NCI-H748 (cell line): ENCODE measurements around the gene CCR5AS.
"Not testable (repeated sequence)": the region's sequence is repeated elsewhere in the genome, so short reads cannot be mapped to it uniquely, and the experiment has no call there.

Experiments
- DNase-seq: peaks from one replicate; lab custom pipeline; 2025; ENCODE audit not compliant: unreplicated experiment; lab: John Stamatoyannopoulos, UW

Gene CCR5AS

DNA sequence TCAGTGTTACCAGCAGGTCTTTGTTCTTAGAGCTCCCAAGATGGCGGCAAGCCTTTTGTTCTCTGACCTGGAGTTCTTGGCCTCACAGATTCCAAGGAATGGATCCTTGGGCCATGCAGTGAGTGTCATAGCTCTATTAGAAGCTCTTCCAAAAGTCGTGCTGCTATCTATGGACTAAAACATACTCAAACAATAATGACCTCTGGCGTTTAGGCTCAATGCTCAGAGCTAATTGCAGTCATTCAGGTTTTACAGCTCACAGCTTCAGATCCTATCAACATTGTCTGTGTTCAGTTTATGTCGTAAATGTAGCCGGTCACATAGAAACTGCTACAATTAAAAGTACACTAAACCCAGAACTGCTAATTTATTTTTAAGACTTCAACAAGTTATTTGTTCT lies 22.4 kb upstream of the CCR5AS start:
- peak; percentile 54 for DNase-seq

DNA sequence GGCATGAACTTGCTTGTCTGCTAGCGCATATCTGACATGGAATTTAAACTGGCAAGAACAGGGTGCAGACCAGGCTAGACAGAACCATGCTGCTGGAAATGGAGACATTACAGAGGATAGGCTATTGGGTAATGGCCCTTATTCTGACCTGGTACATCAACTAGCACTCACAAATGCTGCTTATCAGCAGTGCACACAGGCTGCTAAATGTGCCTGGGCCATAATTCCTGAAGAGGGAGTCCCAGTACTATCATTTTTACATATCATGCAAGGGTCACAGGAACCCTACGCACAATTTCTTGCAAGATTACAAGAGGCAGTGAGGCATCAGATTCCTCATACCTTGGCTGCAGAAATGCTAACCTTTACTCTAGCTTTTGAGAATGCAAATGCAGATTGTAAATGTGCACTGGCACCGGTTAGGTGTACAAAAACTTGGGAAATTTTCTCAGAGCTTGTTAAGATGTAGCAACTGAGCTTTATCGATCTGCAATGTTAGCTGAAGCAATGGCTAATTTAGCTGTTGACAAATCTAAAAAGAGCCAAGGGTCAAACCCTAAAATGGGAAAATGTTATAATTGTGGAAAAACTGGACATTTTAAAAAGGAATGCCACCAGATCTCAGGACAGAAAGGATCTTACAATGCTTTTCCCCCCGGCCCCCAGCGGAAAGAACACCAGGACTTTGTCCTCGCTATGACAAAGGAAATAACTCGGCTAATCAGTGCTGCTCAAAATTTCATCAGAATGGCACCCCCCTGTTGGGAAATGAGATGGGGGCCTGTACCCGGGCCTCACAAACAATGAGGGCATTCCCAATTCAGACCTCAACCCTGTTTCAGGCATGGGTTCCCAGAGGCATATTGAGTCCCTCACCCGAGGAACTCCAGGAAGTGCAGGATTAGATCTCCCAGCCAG lies 21.3 kb upstream of the CCR5AS start:
- no peak for DNase-seq

DNA sequence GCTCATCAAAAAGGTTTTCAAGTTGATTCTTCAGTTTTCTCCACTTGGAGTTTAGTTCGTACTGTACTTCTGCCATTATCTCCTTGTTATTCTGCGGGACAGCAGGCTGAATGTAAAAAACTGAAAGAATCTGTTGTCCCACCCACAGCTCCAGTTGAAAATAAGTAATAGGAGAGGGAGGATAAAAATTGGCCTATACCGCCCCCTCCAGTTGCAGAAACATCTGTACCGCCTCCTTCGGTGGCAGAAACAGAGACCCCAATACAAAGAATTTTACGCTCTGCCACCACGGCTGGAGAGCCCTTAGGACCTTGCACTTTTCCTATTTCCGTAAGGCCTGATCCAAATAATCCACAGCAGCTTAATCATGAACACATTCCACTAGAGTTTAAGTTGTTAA lies 20.5 kb upstream of the CCR5AS start:
- not testable (repeated sequence) for DNase-seq

DNA sequence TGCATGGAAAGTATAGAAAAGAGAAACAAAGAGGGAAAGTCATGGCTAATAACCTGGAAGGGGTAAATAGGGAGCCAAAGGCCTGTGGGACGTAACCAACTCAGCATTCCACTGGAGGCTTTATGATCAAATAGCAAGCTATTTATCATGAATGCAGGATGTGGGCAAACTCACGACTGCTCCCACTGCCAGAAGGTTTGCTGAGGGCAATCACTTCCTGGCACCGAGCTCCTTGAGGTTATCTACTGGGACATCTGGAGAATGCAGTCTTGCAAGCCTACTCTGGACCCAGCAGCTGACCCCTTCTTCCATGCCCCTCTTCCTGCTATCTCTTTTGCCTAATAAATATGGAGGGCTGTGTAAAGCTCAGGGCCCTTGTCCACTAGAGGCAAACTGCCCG lies 19.6 kb upstream of the CCR5AS start:
- not testable (repeated sequence) for DNase-seq

DNA sequence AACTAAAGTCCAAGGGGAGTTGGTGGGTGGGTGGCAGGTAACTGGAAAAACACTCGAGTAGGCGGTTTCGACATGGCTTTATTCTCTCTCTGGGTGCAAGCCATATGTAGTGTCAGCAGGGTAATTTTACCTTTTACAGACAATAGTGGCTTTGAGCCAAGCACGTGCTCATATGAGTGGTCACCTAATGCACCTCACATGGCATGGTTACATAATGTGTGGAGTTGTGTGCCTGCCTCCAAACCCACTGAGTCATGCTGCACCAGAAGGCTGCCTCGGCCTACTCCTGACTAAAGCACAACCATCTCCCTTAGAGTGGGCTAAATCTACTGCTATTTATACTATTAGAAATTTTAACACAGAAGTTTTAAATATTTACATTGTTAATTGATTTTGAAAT lies 16.7 kb upstream of the CCR5AS start:
- peak; percentile 35 for DNase-seq

DNA sequence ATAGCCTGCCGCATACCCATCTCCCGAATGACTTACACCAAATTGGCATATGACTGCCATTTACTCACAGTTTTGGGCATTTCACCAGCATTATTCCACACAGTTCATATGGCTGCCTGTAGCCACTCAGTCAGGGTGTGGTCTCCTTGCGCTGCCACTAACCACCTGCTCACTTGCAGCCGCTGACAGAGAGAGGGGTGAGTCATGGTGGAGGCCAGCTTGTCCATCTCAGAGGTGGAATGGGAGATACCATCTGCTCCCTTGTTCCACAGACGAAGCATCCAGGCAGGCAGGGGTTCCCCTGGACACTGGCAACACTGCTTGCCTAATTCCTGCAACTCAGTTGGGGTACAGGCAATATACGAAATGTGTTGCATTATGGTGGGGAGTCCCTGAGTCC lies 15.8 kb upstream of the CCR5AS start:
- DNase-seq = peak; percentile 52

DNA sequence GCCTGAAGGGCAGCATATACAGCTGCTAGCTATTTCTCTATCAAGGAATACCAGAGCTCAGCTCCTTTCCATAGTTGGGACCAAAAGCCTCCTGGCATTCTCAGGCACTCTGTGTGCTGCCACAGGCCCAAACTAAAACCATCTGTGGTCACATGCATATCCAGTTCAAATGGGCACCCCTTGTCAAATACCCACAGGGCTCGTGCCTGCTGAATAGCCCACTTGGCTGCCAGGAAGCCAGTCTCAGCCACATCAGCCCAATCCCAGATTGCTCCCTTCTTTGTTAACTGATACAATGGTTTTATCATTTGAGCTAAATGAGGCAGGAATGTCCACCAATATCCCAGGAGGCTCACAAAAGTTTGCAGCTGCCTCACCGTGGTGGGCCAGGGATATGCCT lies 14.1 kb upstream of the CCR5AS start:
- DNase-seq = no peak

DNA sequence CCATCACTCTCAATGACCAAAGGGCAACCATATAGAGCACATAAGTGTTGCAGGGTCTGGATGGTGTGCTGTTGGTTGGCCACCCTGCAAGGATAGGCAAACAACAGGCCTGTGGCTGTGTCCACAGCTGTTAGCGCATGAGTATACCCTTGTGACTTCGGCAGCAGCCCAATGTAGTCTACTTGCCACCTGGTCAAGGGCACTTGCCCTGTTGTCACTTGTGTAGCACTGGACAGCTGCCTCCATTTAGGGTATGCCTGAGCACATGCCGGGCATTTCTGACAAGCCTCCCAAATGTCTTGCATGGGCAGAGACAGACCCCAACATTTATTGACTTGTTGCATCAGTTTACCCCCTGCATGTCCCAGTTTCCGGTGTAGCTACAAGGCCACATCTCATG lies 12.9 kb upstream of the CCR5AS start:
- no peak for DNase-seq

DNA sequence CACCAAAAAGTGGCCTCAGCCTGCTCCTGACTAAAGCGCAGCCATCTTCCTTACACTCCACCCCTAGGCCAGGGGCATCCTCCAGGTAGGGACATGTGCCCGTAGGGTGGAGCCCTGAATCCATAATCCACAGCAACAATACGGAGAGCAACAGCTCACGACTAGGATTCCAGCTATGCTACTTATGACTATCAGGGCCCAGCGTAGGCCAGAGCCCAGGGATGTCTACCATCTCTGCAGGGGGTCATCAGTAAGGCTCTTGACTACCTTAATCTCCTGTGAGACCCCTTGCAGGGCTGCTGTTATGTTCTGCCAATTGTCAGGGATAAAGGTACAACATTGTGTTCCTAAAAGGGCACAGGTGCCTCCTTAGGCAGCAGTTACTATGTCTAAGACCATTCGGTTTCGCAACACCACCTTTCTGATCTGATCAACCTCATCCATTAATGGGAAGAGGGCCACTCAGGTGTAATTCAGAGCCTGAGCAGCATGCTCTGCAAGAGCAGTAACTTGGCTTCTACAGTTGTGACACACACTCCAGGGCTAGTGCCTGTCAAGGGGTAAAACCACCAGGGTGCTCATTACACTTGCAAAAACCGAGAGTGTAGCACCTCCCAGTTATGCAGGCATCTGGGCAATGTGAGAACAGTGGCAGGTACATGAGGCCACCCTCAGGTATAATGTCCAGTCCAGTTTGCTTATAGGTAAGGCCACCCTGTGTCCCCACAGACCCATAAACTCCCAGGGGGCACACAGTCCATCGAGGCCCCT lies 11.2 kb upstream of the CCR5AS start:
- no peak for DNase-seq

DNA sequence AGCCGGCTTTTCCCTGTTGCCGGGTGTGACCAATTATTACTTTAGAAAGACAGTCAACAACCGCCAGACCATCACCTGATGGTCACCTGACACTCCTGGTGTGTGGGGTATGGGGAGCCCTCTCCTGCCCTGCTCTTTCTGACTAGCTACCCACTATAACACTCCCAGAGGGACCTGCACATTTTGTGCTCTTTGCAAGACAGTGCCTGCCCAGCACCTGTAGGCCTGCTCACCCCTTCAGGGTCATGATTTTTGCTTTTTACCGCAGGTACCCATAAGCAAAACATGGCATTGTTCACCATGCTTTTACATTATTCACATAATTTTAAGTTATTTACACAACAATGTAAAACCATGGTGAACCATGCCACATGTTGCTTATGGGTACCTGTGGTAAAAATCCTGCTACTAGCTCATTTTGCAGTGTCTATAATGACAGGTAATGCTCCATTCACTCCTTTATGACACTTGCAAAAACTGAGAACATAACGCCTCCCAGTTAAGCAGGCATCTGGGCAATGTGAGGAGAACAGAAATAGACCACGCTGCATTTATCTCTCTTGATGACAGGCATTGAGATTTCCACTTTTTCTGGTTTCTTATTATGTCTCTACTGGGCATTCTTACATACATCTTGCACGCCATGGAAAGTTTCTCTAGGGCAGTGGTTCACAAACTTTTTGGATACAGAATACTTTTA lies 10.1 kb upstream of the CCR5AS start:
- DNase-seq = peak; percentile 88

DNA sequence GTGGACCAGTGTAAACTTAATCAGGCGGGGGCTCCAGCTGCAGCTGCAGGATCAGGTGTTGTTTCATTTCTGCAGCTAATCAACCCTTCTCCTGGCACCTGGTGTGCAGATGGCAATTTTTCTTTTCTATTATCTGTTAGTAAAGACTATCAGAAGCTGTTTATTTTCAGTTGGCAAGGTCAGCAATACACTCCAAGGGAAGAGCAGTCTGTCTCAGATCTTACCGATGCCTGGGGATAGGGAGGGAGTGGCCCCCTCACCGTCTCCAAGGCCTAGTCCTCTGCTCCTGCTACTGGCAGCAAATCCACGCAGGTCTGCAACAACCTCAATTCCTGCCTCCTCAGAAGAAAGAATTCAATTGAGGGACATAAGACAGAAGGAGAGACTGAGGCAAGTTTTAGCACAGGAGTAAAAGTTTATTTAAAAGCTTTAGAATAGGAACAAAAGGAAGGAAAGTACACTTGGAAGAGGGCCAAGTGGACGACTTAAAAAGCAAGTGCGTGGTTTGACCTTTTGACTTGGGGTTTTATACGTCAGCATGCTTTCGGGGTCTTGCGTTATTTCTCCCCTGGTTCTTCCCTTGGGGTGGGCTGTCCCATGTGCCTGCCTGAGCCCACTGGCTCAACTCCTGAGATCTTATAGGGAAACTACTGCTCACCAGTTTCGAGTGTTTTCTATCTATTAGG lies 9.4 kb upstream of the CCR5AS start:
- peak; percentile 94 for DNase-seq

DNA sequence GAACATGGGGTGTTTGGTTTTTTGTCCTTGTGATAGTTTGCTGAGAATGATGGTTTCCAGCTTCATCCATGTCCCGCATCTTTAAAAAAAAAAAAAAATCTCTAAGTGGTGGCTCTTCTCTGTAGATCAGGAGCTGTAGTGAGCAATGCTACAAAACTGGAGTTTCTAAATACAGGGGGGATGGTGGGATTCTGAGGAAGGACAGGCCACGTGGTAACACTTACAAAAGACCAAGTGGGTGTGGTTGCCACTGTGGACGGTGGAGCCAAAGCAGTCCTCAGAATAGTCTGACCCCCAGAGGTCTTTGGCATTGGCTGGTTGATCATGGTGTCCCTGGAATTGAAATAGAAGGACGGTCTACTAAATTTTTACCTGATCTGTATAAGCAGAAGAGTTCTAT lies 7.9 kb upstream of the CCR5AS start:
- DNase-seq = peak; percentile 28

DNA sequence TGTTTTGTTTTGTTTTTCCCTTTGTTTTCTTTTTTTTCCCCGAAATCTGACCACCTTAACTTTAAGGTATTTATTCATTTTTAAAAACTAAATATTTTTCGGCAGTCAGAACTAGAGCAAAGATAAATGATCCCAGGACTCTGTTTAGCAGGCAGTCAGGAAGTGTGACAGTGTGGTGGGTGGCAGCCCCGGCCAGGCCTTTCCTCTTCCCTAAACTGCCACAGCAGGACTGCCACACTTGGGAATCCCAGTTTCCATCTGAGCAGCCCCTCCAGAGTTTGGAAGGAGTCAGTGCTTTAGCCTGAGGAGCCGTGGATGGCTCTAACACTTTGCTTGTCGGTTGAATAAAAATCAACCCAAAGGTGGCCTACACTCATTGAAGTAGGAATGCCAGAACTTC lies 7.1 kb upstream of the CCR5AS start:
- DNase-seq = no peak

DNA sequence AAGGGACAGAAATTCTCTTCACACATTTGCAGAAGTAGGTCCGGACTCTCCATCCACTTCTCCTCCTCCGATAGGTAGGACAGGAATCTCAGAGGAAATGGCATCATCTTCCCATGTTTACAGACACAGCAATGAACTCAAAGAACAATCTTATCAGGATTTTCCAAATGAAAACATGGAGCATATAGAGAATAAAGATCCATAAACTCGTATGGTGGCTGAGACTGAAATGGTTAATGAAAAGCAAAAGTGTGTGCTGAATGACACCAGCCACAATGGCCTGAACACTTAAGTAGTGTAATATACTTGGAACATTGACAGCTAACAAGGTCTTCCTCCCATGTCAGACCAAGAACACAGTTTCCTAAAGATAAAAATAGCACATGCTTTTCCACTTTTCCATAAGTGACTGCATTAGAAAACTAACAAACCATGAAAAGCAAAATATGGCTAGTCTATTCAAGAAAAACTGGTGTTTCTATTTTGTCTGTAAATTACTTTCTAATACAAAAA lies 6.0 kb upstream of the CCR5AS start:
- DNase-seq = no peak

DNA sequence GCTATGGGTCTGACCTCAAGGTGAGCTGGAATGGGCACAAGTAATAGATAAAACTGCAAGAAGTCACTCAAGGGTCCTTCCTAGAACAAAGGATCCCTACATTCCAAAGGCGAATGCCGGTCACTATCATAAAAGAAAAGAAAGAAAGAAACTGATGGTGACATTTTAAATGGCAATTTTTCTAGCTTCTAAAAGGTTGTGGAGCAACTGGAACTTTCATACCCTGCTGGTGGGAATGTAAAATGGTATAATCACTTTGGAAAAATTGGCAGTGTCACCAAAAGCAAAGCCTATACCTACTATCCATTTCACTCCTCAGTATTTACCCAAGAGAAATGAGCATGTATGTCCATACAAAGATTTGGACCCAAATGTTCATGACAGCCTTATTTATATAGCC lies 4.4 kb upstream of the CCR5AS start:
- no peak for DNase-seq

DNA sequence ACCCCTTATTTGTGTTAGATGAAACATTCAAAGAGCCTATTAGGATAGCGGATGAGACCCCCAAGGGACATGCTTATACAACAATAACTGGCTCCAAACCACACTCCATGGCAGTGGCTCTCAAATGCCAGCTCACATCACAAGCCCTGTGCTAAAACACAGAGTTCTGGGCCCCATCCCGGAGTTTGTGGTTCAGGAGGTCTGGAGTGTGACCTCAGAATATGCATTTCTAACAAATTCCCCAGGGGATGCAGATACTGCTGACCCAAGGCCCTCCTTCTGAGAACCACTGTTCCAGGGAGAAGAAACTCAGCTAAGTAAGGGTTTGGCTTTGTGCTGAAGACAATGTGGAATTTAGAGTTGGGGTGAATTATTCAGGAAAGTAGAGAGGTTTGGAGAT lies 3.8 kb upstream of the CCR5AS start:
- no peak for DNase-seq

DNA sequence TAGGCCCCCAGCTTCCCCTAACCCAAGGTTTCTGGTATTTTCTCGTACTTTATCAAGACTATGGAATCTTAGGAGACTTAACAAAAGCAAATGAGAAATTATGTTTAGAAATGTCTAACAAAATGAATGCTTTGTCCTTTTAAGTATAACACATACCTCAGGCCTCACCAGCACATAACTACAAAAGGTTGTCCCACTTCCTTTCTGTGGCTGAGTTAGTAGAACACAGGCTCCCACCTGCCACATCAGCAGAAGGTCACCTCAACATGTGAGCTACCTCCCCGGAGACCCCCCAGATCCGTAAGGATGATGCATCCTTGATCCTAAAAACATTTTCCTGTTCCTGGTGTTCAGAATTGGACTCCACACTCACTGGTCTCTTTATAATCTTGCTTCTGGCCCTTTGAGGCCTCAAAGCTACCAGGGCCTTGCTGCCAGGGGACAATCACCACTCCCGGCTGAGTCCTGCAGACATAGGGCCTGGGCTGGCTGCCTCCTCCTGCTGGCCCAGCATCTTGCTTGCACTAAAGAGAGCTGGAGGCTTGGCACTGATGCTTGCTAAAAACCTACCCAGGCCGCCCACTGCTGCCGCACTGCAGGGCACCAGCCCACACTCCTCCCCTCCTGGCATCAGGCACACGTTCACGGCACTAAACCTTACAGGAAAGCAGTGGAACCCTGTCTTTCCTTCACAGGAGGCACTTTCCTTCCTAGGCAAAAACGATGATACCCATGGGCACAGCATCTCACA lies 3.0 kb upstream of the CCR5AS start:
- no peak for DNase-seq

DNA sequence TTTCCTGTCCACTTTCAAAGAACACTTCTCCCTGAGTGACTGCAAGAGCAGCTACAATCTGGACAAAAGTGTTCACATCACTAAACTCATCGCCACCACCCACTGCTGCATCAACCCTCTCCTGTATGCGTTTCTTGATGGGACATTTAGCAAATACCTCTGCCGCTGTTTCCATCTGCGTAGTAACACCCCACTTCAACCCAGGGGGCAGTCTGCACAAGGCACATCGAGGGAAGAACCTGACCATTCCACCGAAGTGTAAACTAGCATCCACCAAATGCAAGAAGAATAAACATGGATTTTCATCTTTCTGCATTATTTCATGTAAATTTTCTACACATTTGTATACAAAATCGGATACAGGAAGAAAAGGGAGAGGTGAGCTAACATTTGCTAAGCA lies 2.0 kb upstream of the CCR5AS start:
- no peak for DNase-seq

DNA sequence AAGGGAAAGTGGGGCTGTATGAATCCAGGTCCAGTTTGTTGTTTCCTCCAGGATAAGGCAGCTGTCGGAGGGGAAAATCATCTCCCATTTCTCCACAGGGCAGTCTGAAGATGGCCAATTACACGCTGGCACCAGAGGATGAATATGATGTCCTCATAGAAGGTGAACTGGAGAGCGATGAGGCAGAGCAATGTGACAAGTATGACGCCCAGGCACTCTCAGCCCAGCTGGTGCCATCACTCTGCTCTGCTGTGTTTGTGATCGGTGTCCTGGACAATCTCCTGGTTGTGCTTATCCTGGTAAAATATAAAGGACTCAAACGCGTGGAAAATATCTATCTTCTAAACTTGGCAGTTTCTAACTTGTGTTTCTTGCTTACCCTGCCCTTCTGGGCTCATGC lies 1.1 kb upstream of the CCR5AS start:
- DNase-seq = no peak

DNA sequence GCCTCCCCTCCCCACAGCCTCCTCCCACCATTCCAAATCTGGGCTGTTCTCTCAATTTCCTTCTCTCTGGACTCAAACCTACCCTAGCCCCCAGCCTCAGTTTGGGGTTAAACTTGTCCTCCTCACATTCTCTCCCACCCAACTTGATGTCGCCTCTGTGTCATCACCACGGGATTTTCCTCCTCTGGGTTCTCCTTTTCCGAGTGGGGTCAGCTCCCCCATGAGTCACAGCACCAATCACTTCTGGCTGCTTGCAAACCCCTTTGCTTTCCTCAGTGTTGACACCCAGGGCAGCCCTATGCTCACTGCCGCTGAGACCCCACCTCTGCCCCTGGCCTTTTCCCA lies 451 bp downstream of the CCR5AS start:
- DNase-seq = no peak
